ENCODE results near the gene SLC8A1.

The SLC8A1 gene

DNA sequence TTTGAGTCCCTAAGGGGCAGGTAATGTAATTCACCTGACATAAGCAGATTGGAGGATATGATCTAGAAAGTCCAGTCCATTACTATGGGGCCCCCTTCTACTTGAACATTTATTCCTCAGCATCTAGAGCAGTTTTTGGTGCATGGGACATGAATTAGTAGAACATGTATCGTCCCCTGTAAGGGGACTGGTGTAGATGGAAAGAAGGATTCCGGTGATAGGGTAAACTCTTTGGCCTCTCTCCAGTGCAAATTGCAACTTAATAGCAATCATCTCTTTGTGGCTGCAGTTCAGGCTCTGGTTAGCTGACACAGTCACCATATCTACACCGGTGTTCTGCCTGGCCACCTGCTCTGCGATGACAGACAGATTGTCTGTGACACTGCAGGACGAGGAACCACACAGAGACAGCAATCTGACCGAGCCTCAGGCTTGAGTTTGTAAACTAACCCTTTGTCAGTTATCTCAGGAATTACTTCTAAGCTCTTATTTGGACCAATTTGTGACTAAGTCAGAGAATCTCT lies 6.4 kb upstream of the SLC8A1 start:
- DNase-seq (ENCODE audit: low read depth): no peak

- no peak for DNase-seq (ENCODE audit: low read depth)
These were observed 5.9 kb upstream of the SLC8A1 start for GRCh38 chr2:40457837-40458236.

DNA sequence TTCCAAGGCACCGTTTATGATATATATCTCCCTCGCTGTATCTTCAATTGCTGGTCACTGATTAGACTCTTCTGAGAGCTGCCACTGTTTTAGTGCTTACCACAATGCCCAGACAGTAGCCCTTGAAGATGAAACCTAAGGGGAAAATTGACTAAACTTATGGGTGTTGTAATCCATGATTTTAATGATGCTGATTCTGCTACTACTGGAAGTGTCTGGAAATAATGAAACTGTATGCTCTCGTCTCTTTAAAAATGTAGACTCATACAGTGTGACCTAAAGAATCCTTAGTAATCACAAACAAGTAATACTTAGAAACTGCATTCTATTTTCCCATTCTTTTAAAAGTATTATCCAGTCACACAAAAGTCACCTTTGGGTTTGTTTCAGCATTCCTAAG lies 5.5 kb upstream of the SLC8A1 start:
- DNase-seq (ENCODE audit: low read depth): no peak

DNA sequence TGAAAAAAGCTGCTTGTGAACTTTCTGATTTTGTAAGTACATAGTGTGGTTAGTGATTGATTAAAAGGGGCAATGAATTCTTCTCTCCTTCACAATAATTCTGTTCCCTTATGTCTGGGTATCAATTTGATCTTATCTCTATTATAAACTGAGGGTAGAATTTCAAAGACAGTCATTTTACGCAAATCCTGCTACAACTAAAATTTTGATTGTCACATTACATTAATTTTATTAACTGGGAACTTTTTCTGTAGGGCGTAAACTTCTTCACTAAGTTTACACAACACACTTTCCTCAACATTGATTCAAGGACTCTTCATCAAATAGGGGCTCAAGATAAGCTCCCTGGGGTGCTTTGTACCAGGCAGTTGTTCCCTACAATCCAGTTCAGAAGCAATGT lies 5.0 kb upstream of the SLC8A1 start:
- DNase-seq (ENCODE audit: low read depth): no peak

DNA sequence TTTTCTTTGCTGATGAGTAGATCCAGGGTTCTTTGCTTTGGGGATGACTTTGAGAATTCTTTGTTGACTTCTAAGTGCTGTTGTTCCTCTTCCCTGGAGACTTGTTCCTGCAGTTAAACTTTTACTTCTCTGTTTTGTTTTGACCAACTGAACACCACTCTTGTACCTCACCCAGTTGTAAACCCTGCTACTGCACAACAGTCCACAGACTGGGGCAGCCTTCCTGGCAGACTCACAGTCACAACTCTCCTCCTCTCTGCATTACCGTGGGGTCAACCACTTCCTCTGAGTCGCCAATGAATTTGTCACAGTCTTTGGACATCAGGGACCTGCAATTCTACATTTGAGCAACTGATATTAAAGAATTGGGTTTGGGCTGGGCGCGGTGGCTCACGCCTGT lies 3.8 kb upstream of the SLC8A1 start:
- DNase-seq (ENCODE audit: low read depth): no peak

- DNase-seq (ENCODE audit: low read depth): no peak
These were observed 2.4 kb upstream of the SLC8A1 start for GRCh38 chr2:40454321-40454720.

DNA sequence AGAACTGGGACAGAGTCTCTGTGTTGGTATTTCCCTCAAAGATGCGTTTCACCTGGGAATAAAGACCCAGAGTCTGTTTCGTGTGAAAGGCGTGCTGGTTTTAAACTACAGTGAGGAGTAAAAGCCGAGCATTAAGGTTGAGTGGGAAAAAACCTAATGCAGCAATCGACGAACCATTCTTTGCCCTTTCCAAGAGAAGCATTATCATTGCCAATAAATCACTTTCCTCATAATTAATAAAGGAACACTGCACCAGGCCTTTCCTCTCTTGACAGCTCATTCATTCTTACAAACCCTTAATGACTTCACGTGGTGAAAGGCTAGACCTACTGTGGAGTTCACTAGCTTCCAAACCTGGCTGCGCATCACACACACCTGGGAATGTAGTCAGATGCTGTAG lies 896 bp upstream of the SLC8A1 start:
- DNase-seq (ENCODE audit: low read depth): no peak

GRCh38 chr2:40450796-40451430 lies 977 bp downstream of the SLC8A1 start:
- peak; percentile 69 for DNase-seq (ENCODE audit: low read depth)

- DNase-seq (ENCODE audit: low read depth): peak; percentile 60
These were observed 1.7 kb downstream of the SLC8A1 start for GRCh38 chr2:40450066-40450795.

DNA sequence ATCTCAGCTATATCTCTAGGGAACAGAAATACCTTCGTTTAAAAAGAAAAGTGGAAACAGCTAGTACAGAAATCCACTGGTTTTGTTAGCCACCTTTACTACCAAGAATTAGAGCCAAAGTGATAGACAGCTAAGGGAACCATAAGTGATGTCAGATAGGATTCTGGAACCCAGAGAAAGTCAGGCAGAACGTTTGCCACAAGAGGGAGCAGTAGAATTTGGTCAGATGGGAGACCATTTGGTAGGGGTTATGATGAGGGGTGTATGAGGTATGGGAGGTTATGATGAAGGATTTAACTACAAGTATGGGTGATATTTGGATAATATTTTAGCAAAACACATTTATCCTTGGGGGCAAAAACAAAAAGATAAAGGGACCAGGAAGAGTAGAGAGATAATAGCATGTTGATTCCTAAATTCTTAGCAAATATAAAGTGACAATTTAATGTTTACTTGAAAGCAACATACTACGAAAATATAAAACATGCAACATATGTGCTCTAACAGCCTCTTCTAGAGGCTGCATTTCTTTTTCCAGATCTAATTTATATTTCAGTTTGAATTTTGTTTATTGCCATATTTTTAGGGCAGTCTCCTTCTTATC lies 3.3 kb downstream of the SLC8A1 start:
- DNase-seq (ENCODE audit: low read depth): peak; percentile 31

GRCh38 chr2:40445467-40445866 lies 6.4 kb downstream of the SLC8A1 start:
- no peak for DNase-seq (ENCODE audit: low read depth)

GRCh38 chr2:40440835-40441234 lies 11.1 kb downstream of the SLC8A1 start:
- DNase-seq (ENCODE audit: low read depth): no peak

DNA sequence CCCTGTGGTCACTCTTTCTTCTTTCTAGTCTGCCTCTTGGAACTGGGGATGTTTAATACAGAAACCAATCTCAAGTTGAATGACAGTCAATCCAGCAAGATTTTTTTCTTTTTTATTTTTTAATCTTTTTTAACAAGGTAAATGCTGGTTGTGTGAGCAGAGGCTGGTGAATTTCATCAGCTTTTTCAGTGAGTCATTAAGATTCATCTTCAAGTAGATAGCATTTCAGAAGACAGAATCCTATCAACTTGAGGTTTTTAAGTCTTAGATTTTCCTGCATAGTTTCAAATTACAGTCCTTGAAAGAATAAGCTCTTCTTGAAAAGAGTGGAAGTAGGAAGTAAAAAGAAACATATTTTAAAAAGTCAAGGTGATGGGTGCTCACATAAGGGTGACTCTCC lies 12.4 kb downstream of the SLC8A1 start:
- DNase-seq (ENCODE audit: low read depth): no peak

- no peak for DNase-seq (ENCODE audit: low read depth)
These were observed 15.8 kb downstream of the SLC8A1 start for GRCh38 chr2:40436093-40436475.

DNA sequence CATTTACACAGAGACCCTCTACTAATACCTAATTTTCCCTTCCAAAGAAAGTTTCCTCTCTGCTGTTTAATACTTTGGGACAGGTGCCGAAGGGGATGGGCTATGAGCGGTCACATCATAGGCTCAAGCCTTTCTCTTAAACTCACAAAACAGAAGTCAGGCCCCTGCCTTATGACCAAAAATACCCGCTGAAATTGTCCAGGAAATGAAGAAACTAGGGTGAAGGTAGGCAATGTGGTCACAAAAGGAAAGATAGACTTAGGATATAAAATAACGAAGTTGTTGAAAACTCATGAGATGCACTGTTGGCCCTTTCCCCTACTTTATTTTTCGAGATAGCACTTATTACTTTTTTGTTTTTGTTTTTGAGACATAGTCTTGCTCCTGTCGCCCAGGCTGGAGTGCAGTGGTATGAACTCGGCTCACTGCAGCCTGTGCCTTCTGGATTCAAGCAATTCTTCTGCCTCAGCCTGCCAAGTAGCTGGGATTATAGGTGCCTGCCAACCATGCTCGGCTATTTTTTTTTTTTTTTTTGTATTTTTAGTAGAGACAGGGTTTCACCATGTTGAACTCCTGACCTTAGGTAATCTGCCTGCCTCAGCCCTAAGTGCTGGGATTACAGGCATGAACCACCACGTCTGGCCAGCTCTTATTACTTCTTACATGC lies 16.3 kb downstream of the SLC8A1 start:
- DNase-seq (ENCODE audit: low read depth): no peak

DNA sequence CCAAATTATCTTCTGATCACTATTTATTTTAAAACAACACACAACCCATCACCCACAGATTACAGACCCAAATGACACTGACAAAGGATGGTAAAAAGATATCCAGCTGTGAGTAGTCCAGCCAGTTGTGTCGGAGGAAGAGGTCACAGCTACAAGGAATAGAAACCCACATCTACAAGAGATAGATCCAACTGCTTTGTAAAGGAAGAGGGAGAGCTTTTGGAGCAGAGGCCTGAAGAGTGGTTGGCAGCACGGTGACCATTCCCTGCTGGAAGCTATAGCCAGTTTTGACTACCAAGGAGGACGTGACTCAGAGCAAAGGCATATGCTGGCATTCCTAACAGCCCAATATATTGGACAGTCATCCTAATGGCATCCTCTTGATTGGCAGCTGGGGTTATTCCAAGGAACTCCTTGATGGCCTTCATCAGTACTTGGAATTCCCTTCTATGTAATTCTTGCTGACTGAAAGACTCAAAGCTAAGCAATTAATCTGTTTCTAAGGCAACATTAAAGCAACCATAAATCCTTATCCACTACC lies 17.1 kb downstream of the SLC8A1 start:
- peak; percentile 93 for DNase-seq (ENCODE audit: low read depth)

GRCh38 chr2:40433736-40434135 lies 18.2 kb downstream of the SLC8A1 start:
- no peak for DNase-seq (ENCODE audit: low read depth)

DNA sequence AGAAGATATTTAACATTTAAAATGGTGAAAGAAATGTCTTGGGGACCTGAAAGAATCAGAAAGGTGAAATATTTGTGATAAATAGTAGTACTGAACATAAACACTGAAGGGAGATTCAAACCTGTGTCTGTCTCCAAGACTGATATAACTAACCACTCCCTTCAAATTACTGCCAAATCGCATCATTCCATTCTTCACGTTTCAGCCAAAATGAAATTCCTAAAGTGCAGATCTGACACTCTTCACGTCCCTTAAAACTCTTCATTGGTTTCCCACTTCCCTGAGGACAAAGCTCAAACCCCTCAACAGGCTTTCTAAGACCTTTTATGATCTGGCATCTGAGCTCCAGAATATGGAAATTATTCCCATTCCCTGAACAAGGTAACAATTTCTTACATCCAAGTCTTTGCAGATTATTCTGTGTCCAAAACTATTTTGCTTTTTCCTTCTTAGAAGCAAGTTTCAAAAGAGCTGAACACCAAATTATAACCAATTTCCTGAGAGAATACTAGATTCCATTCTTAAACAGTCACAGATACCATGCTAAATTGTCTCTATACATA lies 18.9 kb downstream of the SLC8A1 start:
- DNase-seq (ENCODE audit: low read depth): no peak

- peak; percentile 68 for DNase-seq (ENCODE audit: low read depth)
These were observed 20.3 kb downstream of the SLC8A1 start for GRCh38 chr2:40431600-40431955.

DNA sequence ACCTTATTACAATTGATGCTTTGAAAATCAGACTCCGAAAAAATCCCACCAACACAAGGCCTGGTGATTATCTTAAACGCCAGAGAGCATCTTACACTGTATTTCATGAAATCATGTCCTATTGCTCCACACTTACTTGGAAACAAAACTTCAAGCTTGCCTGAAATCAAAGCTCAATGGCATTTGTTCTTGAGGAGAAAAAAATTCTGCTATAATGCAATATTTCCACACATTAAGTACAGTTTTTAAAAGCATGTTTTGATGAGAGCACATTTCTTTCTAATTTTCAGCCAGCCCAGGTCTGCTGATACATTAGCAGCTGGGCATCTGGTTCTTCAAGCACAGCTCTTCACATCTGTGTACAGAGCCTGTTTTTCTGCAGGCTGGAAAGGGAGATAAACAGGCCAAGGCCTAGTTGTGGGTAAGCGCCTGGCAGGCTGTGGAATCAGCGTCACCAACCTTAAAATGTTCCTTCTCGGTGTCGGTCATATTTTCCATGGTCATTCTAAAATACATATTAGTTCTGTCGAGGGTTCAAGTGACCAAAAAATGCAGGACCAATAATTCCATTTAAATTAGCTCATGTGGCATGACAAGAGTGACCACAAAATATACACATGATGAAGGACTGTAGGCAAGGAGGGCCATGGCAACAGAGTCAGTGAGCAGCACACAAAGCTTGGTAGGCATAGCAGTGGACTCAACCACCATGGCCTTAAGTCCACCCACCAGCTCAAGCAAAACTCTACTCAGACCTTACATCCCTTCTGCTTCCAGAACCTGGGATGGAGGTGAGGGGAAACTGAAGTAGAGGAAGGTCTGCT lies 20.9 kb downstream of the SLC8A1 start:
- DNase-seq (ENCODE audit: low read depth): peak; percentile 49

DNA sequence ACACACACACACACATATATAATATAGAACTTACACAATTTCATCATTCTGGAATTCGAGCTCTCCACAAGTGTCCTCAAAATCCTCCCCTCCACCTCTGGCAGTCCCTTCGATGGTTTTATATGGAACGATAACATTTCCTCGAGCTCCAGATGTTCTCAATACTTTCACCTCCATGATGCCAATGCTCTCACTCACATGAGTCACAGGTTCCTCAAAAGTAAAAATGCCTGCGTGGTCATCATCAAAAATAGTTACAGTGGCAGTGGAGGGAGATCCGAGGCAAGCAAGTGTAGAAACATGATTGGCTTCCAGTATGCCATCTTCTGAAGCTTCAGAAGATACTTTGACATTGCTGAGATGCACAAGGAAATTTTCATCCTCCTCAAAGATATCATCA lies 23.5 kb downstream of the SLC8A1 start:
- peak; percentile 40 for DNase-seq (ENCODE audit: low read depth)
